GM21360 (cell line): Measurements from ENCODE around the gene TRIM68.

Experiments
- ATAC-seq: cut with Tn5 transposase; IDR thresholded peaks from one replicate; pipeline ENCODE4 v1.9.1; 2021; ENCODE audit warnings: mild to moderate bottlenecking, moderate library complexity; ENCODE audit not compliant: unreplicated experiment

TRIM68 gene

DNA sequence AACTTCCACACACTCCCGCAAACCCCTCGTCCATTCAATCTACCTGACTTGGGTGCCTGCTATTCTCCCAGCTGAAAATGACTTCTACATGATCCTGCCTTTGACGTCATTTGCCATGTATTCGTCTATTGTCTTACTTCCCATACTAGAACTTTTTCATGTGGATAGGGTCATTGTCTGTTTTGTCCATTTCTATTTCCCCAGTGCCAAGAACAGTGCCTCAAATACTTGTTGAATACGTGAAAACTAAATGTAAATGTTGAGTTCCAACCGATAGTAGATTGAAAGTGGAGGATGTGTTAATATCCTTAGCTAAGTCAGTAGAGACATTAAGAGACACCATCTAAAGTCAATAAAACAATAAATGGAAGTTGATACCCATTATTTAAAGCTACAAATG, 935 bp downstream of the TRIM68 start:
- ATAC-seq: no peak

DNA sequence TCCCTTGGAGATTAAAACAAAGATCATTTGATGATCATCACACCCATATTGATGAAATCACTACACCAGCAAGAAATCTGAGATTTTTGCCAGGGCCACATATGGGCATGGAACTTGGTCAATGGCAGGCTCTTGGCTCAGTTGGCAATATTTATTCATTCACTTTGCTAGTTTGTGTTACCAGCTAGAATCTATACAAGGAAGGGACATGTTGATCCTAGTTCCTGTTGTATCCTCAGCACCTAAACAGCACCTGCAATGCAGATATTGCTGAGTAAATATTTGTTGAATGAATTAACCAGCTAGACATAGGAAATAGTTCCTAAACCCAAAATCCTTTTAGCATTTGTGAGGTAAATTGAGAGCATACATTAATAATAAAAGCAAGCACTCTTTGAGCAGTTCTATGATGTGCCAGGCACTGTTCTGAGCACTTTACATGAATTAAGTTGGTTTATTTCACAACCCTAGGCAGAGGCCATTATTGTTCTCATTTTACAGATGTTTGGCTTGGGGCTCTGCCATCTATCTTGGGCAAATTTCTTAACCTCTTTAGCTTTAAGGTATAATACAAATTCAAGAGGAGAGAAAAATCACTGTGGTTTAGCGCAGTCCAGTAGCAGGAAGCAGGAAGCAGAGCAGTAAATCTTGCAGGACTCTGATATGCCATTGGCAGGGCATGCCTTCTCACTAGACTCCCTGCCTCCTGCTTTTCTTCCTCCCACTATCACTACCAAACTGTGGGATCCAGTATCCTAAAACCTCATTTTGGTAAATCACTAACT, 1.6 kb downstream of the TRIM68 start:
- no peak for ATAC-seq

DNA sequence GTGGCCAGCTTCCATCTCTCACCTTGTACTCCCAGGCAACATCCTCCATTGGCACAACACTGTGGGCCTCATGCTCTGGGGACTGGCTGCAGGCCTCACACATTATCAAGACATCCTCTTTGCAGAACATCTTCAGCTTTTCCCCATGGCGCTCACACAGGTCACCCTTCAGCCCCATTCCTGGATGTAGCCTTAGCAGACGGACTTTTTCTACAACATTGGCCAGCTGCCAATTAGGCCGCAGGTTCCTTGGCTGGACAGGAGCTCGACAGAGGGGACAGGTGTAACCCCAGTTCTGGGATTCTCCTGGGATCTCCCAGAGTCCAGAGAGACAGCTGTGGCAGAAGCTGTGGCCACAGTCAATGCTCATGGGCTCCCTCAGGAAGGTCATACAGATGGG, 3.0 kb downstream of the TRIM68 start:
- no peak for ATAC-seq

DNA sequence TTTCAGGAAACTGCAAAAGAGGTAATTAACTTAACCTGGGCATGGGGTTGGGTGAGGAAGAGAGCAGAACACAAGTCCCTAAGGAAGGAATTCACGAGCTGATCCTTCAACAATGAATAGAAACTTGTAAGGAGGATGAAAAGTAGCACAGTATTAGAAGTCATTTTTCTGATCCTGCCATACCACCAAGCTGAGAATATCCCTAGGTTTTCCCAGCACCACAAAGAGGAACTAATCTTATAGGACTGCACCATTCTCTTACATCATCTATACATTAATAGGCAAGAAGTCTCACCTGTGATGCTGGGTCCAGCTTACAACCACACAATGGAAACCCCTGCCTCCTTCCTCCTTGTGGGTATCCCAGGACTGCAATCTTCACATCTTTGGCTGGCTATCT, 14.3 kb downstream of the TRIM68 start, which contains the start of gene OR52I1:
Gene OR52I1 (plus strand): TSS at position 301 of the 400 bp plus-strand sequence. CDS start 0 bp downstream, at position 301.
- no peak for ATAC-seq

DNA sequence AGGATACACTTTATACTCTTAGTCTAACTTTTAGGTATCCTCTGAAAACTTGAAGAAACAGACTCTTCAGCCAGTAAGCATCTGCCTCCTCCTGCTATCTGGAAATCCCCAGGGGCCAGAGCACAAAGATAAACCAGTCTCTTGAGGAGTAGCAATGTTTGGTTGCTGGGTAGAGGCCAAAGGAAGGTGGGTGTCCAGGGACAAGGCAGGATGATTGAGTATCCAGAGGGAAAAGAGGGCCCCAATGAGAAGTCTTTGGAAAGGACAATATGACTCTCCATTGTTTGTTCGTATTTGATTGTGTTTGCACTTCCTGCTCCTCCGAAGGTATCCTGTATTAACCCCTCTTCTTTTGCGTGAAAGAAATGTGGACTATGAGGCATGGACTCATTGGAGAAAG, 19.0 kb downstream of the TRIM68 start:
- no peak for ATAC-seq

DNA sequence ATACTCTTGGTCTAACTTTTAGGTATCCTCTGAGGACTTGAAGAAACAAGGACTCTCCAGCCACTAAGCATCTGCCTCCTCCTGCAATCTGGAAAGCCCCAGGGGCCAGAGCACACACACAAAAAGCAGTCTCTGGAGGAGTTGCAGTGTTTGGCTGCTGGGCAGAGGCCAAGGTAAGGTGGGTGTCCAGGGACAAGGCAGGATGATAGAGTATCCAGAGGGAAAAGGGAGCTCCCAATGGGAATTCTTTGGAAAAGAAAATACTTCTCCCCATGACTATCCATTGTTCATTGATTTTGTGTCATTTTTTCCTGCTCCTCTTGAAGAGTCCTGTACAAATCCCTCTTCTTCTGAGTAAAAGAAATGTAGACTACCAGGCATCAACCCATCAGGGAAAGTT, 26.6 kb downstream of the TRIM68 start, which contains the start of gene OR52I2:
Gene OR52I2 (plus strand): TSS at position 301 of the 400 bp plus-strand sequence.
- ATAC-seq: no peak

DNA sequence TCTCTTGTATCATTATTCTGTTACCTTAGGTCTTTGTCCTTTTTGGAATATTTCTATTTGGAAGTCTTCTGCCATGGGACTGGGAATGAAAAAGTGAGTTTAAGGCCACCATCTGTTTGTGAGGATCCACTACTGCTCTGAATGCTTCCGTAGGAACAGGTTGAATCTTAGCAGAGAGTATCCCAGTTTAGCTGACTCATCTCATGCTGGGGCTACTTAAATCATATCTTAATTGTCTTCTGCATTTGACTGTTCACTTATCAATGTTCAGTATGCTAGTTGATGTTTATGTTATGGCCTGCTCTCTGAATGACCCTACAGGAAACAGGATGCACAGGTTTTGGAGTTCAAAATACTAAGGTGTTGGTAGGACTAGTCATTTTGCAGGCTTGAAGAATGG, 27.9 kb downstream of the TRIM68 start:
- ATAC-seq: no peak

DNA sequence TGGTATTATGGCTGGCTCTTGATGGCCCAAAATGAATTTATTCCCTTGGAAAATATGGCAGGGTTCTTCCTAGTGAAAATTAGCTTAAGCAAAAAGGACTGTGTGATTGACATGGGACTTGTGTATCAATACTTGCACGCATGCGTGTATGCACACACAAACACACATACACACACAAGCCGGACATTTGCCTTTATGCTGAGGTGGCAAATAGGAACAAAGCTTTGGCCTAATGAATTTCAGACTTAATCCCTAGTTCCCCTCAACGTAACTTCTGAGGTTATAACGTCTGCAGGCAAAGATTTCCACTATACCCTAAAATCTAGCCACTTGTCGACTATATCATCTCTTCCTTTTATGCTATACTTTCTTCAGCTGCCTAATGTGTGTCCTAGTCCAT, 29.4 kb downstream of the TRIM68 start:
- no peak for ATAC-seq

DNA sequence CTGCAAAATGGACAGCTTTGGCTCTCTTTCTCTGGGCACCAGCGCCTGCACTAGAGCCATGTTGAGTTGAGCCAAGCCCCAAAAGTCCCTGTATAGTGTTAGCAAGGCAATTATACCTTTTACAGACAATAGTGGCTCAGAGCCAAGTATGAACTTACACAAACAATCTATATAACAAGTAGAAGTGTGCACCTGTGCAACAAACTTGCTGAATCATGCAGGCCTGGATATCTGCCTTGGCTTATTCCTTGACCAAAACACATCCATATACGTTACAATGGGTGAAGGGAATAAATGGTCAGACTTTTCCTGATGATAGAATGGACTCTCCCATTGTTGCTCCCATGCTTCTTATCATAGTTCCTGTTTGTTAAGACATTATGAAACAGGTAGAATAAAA, 30.3 kb downstream of the TRIM68 start:
- no peak for ATAC-seq

DNA sequence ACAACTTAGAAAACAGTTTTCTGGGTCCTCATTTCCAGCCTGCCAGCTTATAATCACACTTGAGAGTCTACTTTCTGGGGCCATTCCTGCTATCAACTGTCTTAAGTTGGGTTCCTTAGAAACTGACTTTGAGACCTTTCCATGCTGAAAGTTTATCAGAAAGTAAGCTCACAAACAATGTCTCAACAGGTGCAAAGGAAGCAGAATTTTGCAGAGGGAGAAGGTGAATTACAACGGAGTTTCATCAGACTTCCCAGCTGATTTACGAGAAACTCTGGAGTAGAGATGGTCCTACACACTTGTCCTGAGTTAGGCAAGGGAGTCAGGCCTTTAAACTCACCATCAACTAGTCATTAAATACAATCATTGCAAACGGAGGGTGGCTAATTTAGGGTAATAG, 31.2 kb downstream of the TRIM68 start:
- ATAC-seq: no peak

DNA sequence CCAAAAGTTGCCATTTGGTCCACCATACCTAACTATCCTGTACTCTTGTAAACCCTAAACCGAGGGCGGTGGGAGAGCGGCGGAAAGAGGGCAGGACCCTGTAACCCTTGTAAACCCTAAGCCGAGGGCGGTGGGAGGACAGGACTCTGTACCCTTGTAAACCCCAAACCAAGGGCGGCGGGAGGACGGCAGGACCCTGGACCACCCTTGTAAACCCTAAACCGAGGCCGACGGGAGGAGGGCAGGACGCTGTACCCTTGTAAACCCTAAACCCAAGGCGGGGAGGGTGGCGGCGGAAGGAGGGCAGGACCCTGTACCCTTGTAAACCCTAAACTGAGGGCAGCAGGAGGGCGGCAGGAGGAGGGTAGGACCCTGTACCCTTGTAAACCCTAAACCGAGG, 39.0 kb downstream of the TRIM68 start:
- no peak for ATAC-seq

DNA sequence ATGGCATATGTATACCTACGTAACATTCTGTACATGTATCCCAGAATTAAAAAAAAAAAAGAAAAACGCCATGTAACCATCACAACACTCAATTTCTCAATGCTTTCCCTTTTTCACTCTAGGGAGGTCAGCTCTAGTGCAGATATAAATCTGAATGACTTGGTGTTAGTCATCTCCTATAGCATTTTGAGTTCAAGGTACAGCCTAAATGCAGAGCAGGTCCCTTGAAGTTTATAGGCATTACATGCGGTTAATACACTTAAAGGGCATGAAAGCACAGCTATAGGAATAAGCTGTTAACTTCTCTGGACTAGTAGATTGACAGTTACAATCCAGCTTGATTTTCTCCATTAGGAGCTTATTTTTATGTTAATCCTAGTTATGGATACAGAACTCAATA, 42.7 kb downstream of the TRIM68 start:
- no peak for ATAC-seq

DNA sequence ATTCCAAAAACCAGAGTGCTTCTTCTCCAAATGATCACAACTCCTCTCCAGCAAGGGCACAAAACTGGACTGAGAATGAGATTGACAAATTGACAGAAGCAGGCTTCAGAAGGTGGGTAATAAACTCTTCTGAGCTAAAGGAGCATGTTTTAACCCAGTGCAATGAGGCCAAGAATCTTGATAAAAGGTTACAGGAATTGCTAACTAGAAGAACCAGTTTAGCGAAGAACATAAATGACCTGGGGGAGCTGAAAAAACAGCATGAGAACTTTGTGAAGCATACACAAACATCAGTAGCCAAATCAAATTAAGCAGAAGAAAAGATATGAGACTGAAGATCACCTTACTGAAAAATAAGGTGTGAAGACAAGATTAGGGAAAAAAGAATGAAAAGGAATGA, 47.6 kb downstream of the TRIM68 start:
- ATAC-seq: no peak

DNA sequence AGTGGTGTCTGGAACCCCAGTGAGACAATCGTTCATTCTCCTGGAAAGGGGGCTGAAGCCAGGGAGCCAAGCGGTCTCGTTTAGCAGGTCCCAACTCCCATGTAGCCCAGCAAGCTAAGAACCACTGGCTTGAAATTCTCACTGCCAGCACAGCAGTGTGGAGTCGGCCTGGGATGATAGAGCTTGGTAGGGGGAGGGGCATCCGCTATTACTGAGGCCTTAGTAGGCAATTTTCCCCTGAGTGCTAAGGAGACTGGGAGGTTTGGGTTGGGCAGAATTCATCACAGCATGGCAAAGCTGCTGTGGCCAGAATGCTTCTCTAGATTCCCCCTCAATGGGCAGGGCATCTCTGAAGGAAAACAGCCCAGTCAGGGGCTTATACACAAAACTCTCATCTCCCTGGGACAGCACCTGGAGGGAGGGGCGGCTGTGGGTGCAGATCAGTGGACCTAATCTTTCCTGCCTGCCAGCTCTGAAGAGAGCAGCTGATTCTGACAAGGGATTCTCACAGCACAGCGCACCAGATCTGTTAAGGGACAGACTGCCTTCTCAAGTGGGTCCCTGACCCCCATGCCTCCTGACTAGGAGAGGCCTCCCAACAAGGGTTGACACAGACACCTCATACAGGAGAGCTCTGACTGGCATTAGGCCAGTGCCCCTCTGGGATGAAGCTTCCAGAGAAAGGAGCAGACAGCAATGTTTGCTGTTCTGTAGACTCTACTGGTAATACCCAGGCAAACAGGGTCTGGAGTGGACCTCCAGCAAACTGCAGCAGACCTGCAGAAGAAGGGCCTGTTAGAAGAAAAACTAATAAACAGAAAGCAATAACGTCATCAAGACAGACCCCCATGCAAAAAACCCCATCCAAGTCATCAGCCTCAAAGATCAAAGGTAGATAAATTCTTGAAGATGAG, 48.2 kb downstream of the TRIM68 start:
- no peak for ATAC-seq

DNA sequence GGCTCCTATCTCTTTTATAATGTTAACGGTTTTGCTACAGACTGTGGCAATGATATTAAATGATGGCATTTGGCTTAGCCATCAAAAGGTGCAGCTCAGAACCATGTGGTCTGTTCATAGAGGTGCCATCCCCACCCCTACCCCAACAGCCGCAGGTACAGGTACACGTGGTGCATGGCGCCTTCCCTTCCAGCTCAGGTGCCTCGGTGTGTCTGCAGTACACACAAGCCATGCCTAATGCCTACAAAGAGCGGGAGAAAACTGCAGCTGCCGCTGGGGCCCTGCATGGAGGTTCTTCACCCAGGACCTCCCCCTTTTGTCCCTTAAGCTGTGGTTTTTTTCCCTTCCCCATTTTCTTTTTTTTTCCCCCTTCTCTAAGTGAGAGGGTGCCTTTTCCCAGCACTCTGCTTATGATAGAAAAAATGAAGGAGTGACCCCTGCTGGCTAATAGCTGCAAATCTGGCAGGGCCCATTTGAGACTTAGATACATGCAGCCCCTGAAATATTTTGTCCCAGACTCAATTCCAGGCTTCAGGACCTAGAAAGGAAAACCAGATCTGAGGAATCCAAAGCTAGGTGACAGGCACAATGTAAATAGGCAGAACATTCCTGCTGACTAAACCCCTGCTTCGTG, 56.6 kb downstream of the TRIM68 start:
- ATAC-seq: no peak
